NCI-H446 (cell line): ENCODE measurements around the gene EIF6.
"Not testable (repeated sequence)": the region's sequence is repeated elsewhere in the genome, so short reads cannot be mapped to it uniquely, and the experiment has no call there.

Experiments
- DNase-seq, 2 experiments: peaks; one replicate each; lab custom pipeline; 2025; lab: John Stamatoyannopoulos, UW

The EIF6 gene

GRCh38 chr20:35284267-35284991, at the start of gene EIF6:
EIF6 (minus strand) TSS chr20:35284772; CDS start chr20:35284487, 285 bp downstream.
- DNase-seq: peak; percentile 82 to 89

GRCh38 chr20:35333606-35334005, 49.0 kb upstream of the EIF6 start:
- peak in 1 of 2 experiments; percentile 18 for DNase-seq

GRCh38 chr20:35332540-35333200, 48.1 kb upstream of the EIF6 start:
- DNase-seq: no peak

- peak in 1 of 2 experiments; percentile 36 for DNase-seq
Observed at GRCh38 chr20:35329435-35330139, 45.0 kb upstream of the EIF6 start.

DNA sequence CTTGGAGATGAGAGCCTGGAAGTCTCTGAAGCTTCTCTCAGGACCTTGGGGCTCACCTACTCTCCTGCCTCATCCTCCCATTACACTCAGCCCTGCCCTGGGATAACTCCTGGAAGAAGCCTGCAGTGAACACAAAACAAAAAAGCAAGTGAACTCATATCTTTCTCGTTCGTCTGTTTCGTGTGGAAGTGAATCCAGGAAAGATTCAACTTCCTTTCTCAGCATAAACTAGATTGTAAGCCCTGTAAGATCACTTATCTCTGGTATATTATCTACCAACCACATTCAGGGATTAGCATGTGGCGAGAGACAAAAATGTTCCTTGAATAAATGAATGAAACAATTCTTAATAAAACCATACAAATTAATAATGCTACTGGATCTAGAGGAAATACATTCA, 44.1 kb upstream of the EIF6 start:
- no peak for DNase-seq

GRCh38 chr20:35328095-35328685, 43.6 kb upstream of the EIF6 start:
- no peak for DNase-seq

DNA sequence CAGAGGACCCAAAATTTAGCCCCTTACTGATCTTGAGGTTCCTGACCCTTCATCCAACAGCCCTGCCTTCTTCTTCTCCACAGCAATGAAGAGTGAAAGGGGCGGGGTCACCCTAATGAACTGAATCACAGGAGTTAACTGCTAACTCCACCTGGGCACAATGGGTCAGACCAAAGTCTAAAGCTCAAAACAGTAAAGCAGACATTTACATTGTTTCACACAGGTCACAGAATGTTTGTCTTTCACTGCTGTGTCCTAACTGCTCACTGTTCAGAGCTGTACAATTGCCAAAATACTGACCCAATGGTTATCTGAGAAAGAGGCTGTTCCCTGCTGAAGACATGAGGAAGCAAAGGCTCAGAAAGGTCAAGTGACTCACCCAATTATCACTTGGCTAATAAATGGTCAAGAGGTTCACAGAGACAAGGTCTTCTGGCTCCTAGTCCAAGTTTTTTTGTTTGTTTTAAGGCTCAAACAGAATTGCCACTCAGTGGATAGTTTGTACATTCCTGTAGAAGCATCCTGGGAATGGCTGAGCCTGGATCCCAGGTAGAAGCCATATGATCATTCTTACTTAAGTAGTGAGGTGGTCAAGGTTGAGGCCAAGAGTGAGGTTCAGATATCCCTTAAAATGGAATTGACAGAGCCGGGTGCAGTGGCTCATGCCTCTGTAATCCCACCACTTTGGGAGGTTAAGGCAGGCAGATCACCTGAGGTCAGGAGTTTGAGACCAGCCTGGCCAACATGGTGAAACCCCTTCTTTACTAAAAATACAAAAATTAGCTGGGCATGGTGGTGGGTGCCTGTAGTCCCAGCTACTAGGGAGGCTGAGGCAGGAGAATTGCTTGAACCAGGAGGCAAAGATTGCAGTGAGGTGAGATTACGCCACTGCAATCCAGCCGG, 42.8 kb upstream of the EIF6 start:
- no peak for DNase-seq

DNA sequence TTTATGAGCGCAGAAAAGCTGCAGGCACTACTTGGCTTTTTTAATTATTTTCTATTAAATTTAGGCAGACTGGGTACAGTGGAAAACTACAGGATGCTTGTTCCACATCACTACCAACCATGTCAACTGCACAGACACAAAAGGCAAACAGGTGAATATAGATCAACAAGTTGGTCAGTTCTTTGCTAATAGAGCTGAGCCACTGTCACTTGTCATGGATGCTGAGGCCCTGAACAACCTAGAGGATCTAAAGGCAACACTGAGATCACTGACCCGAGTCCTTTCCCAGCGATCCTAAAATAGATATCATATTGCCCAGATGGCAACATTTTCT, 42.1 kb upstream of the EIF6 start:
- no peak for DNase-seq

- no peak for DNase-seq
Observed at GRCh38 chr20:35326021-35326739, 41.6 kb upstream of the EIF6 start.

- DNase-seq: no peak
Observed at GRCh38 chr20:35325401-35325800, 40.8 kb upstream of the EIF6 start.

GRCh38 chr20:35320396-35321126, 36.0 kb upstream of the EIF6 start:
- DNase-seq: no peak

DNA sequence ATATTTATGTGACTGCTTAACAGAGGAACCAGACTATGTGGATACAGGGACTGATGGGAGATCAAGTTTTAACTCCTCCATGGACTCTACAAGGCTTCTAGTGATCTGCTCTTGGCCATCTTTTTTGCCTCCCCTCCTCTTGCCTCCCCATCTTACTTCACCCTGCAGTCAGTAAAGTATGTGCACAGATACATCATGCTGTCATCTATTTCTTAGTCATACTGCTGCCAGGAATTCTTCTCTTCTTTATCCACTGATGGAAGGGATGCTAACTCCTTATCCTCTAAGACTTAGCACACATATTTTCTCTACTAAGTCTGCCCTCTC, 35.3 kb upstream of the EIF6 start:
- no peak for DNase-seq

GRCh38 chr20:35319192-35319870, 34.8 kb upstream of the EIF6 start:
- DNase-seq: peak in 1 of 2 experiments; percentile 47

DNA sequence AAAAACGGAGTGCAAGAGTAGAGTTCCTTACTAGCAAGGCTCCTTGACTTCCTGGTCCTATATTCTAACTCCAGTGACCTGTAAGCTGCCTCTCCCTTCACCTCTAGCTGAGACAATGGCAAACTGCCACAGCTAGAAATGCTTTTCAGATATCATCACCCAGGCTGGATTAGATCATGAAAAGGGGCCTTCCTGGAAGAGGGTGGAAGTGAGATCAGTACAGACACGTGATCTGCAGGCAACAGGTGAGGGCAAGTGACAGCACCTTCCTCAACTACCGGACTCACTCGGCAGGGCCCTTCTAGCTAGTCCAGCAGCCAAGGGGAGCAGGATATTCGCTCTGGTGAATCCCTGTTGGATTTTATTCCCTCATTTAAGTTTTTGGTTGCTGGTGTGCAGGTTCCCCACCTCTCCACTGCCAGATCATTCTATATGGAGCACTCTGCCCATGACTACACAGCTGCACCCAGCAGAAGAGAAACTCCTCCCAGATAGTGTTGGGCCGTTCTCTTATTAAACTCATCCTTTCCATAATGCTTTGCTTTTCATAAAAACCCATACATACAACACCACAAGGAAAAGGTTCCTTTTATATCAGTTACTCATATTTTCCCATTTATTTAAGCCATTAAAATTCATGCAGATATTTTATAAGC, 34.1 kb upstream of the EIF6 start:
- DNase-seq: peak in 1 of 2 experiments; percentile 19

- DNase-seq: no peak
Observed at GRCh38 chr20:35317416-35318210, 33.0 kb upstream of the EIF6 start.

- no peak for DNase-seq
Observed at GRCh38 chr20:35316086-35316485, 31.5 kb upstream of the EIF6 start.

DNA sequence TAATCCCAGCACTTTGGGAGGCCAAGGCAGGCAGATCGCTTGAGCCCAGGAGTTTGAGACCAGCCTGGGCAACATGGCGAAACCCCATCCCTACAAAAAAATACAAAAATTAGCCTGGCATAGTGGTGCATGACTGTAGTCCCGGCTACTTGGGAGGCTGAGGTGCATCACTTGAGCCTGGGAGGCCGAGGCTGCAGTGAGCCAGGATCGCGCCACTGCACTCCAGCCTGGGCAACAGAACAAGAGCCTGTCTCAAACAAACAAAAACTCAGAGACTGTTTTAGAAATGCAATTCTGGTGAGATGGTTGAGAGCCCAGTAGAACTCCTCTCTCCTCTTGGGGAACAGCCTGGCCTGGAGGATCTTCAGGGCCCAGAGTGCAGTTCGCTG, 31.1 kb upstream of the EIF6 start:
- not testable (repeated sequence) for DNase-seq

- DNase-seq: peak in 1 of 2 experiments; percentile 59
Observed at GRCh38 chr20:35314816-35315631, 30.5 kb upstream of the EIF6 start.
